Measurements from ENCODE around the gene PPP3R2. TPM values are rescaled to one million over a fixed set of nuclear protein-coding genes. Genes with fewer than 3 reads are reported as not detected.
"Not testable (repeated sequence)": the region's sequence is repeated elsewhere in the genome, so short reads cannot be mapped to it uniquely, and the experiment has no call there.

PPP3R2 gene
- total RNA-seq, 4 donors from 2014 or later = not detected

GRCh38 chr9:101567725-101568350 lies 26.9 kb downstream of the PPP3R2 start:
- TF ChIP-seq CTCF (IDR thresholded peaks at IDR 0.05) = no peak
- DNase-seq (ENCODE audit: low spot score) (no peak), ATAC-seq (ENCODE audit: low FRiP score) (no peak)

DNA sequence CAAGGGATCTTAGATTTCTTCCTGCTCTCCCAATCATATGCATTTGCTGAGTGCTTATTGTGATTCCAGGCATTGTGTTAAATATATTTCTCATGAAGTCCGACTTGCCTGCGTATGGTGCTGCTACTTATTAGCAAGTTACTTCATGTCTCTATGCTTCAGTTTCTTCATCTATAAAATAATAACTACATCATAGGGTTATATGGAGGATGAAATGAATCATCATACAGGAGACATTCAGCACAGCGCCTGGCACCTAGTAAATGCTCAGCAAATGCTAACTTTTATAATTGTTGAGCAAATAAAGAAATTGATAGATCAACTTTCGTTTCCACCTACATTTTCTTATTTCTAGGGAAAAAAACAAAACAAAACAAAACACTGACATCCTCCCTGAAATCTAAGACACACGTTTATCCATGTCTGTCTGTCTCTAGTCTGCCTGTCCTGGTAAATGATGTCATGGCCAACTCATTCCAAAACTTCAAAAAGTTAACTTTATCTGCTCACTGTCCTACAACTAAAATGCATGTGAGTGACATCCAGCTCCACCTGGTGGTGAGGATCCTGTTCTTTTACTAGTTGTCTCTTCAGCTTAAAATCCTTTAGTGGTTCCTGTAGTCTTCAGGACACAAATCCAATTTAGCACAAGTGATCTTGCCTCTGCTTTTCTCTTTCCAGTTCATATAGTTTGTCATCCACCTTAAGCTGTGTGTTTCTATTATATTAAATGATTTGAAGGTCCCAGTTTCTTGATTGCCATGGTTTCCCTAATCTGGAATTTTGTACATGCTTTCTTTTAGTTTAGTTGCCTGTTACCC lies 27.7 kb downstream of the PPP3R2 start:
- no peak for TF ChIP-seq CTCF (IDR thresholded peaks at IDR 0.05)
- ATAC-seq (ENCODE audit: low FRiP score) = no peak

GRCh38 chr9:101564252-101564651 lies 30.5 kb downstream of the PPP3R2 start:
- DNase-seq (ENCODE audit: low spot score) (no peak), ATAC-seq (ENCODE audit: low FRiP score) (no peak)
- no peak for TF ChIP-seq CTCF (IDR thresholded peaks at IDR 0.05)

More for the DNA sequence above, 27.7 kb downstream of the PPP3R2 start:
- DNase-seq (ENCODE audit: low spot score) = no peak

DNA sequence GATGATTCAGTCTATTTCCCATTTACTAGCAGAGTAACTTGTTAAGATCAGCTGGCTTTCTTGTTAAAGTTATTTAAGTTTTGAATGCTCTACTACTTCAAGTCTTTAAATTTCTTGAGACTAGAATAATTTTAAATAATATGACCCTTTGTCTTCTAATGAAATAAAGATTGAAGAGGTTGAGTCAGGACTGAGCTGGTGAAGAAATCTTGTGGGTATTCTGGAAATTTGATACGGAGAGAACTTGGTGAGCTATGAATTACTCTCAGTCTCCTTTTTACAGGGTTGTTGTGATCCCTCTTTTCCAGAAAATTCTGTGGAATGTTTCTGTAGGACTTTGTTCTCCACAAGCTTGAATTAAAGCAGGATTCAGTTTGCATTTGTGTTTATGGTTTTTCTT lies 31.8 kb downstream of the PPP3R2 start:
- ATAC-seq (ENCODE audit: low FRiP score) = no peak
- DNase-seq (ENCODE audit: low spot score) = no peak
- TF ChIP-seq CTCF (IDR thresholded peaks at IDR 0.05) = no peak

- ATAC-seq (ENCODE audit: low FRiP score) (no peak), DNase-seq (ENCODE audit: low spot score) (no peak)
- TF ChIP-seq CTCF (IDR thresholded peaks at IDR 0.05) = no peak
Observed at GRCh38 chr9:101561740-101562139, 33.0 kb downstream of the PPP3R2 start.

DNA sequence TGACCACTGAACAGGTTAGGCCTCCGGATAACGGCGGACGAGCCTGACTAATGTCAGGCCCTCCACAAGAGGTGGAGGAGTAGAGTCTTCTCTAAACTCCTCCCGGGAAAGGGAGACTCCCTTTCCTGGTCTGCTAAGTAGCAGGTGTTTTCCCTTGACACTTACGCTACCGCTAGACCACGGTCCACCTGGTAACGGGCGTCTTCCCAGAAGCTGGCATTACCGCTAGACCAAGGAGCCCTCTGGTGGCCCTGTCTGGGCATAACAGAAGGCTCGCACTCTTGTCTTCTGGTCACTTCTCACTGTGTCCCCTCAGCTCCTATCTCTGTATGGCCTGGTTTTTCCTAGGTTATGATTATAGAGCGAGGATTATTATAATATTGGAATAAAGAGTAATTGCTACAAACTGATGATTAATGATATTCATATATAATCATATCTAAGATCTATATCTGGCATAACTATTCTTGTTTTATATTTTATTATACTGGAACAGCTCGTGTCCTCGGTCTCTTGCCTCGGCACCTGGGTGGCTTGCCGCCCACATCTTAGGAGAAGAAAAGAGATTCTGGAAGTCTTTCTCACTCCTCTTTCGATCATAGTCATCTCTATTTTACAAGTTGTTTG lies 45.2 kb downstream of the PPP3R2 start:
- not testable (repeated sequence) for ATAC-seq (ENCODE audit: low FRiP score); DNase-seq (ENCODE audit: low spot score)

DNA sequence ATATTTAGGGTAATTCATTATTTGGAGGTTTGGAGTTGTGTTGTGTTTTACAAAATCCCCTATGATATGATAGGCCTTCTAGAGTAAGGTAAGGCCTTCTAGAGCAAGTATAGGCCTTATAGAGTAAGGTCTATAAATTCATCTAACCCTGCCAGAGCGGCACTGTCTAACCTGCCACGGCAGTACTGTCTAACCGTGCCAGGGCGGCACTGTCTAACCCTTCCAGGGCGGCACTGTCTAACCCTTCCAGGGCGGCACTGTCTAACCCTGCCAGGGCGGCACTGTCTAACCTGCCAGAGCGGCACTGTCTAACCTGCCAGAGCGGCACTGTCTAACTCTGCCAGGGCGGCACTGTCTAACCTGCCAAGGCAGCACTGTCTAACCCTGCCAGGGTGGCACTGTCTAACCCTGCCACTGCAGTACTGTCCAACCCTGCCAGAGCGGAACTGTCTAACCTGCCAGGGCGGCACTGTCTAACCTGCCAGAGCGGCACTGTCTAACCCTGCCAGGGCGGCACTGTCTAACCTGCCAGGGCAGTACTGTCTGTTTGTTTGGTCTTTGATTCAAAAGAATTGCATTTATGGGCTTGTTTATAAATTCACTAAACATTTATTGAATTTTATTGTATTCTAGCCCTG lies 51.6 kb downstream of the PPP3R2 start:
- TF ChIP-seq CTCF (IDR thresholded peaks at IDR 0.05) = no peak
- ATAC-seq (ENCODE audit: low FRiP score) (no peak), DNase-seq (ENCODE audit: low spot score) (no peak)
